Uterus (tissue), 2 donors: Measurements from ENCODE around the gene TKT.
"Not testable (repeated sequence)": the region's sequence is repeated elsewhere in the genome, so short reads cannot be mapped to it uniquely, and the experiment has no call there.

Experiments used
- CTCF ChIP-seq, 4 experiments: fragments of 200-600 bp in 2 of 4; fragments of 450-650 bp in 2 of 4; sonication (generic) in 2 of 4; IDR thresholded peaks; one replicate each; pipeline ENCODE4 v1.5.1; 2016 to 2019; ENCODE audit warnings: antibody characterized with exemption in 4 of 4, mild to moderate bottlenecking in 2 of 4, moderate library complexity in 1 of 4
- POLR2A ChIP-seq, 2 donors: fragments of 450-650 bp; IDR thresholded peaks; one replicate each; pipeline ENCODE4 v1.6.1; 2016; ENCODE audit warnings: antibody characterized with exemption in 2 of 2, mild to moderate bottlenecking in 1 of 2, moderate library complexity in 1 of 2

- TF ChIP-seq CTCF, POLR2A (IDR thresholded peaks at IDR 0.05): not testable (repeated sequence)
Observed at GRCh38 chr3:53252947-53253322, 2.9 kb downstream of the TKT start.
